HepG2 (cell line): ENCODE measurements around the gene ZNF235. TPM values are rescaled to one million over a fixed set of nuclear protein-coding genes. Genes with fewer than 3 reads are reported as not detected.

Source experiments
- ATAC-seq: fragments of 200-7000 bp; cut with Tn5 transposase; 3 replicates; pipeline ENCODE4 v1.9.1; 2020; ENCODE audit warnings: mild to moderate bottlenecking, moderate library complexity
- BruUV-seq: library from RNA; stranded (reverse); fragments of 400-500 nt; replicated peaks from 2 replicates; lab custom pipeline; 2021; lab: Mats Ljungman, UMichigan
- CTCF ChIA-PET: fragments of 300-600 bp; formaldehyde crosslinking; extraction: SDS; loops from one replicate; lab custom pipeline; 2021; ENCODE audit warnings: low total read pairs, inconsistent platforms, low intra/inter-chr PET ratio; lab: Yijun Ruan, JAX
- POLR2A ChIA-PET: fragments of 350-600 bp; sonication (Branson Sonifier 250); formaldehyde crosslinking; loops from one replicate; lab custom pipeline; 2020; ENCODE audit warnings: antibody characterized with exemption, inconsistent platforms; lab: Yijun Ruan, JAX
- DNase-seq: peaks from one replicate; pipeline ENCODE4 v3.0.0-alpha.2; 2015; ENCODE audit warnings: low spot score
- FAIRE-seq: peaks from 3 replicates; lab custom pipeline; 2011; peaks lifted over from hg19 to GRCh38; lab: Jason Lieb, UNC
- H2AFZ ChIP-seq: one replicate; pipeline ENCODE4 v1.6.1; 2011; ENCODE audit warnings: low read length, inconsistent platforms
- H3K27ac ChIP-seq: fragments of 300-600 bp; 3 replicates; pipeline ENCODE4 v1.8.0; 2011; ENCODE audit warnings: mixed run types, mild to moderate bottlenecking, mixed read lengths, low read length, inconsistent platforms; ENCODE audit not compliant: insufficient read depth; ENCODE audit errors: extremely low read length
- H3K27me3 ChIP-seq, 2 experiments: fragments of 200-600 bp in 1 of 2; 2 replicates in 1 of 2; 3 replicates in 1 of 2; pipeline versions ENCODE4 v1.6.0 to v1.8.0; 2011; ENCODE audit warnings: low read length in 2 of 2, mild to moderate bottlenecking in 2 of 2, moderate library complexity in 2 of 2, inconsistent platforms in 1 of 2; ENCODE audit not compliant: insufficient read depth in 2 of 2, control insufficient read depth in 1 of 2
- H3K36me3 ChIP-seq, 2 experiments: fragments of 200-600 bp in 1 of 2; replicated peaks in 1 of 2; 2 replicates in 1 of 2; 3 replicates in 1 of 2; pipeline versions ENCODE4 v1.5.1 to v1.8.0; 2011; ENCODE audit warnings: low read length in 2 of 2, inconsistent platforms in 1 of 2; ENCODE audit not compliant: insufficient read depth in 2 of 2, control insufficient read depth in 1 of 2
- H3K4me1 ChIP-seq: 2 replicates; pipeline ENCODE4 v1.5.1; 2012; ENCODE audit warnings: low read length, inconsistent platforms; ENCODE audit not compliant: insufficient read depth
- H3K4me2 ChIP-seq: 2 replicates; pipeline ENCODE4 v1.6.0; 2011; ENCODE audit warnings: low read depth, low read length, inconsistent platforms
- H3K4me3 ChIP-seq, 3 experiments: fragments of 200-600 bp in 1 of 3; sonication (generic), shearing (Covaris generic) in 1 of 3; replicated peaks in 1 of 3; 2 replicates each; pipeline ENCODE4 v1.5.1; 2011 to 2016; ENCODE audit warnings: low read length in 3 of 3, inconsistent platforms in 2 of 3, low read depth in 2 of 3, mild to moderate bottlenecking in 2 of 3, control low read depth in 1 of 3, mixed read lengths in 1 of 3; ENCODE audit not compliant: insufficient read depth in 1 of 3
- H3K79me2 ChIP-seq: one replicate; pipeline ENCODE4 v1.6.1; 2011; ENCODE audit warnings: low read length, inconsistent platforms; ENCODE audit not compliant: insufficient read depth
- H3K9ac ChIP-seq: 2 replicates; pipeline ENCODE4 v1.6.0; 2011; ENCODE audit warnings: mild to moderate bottlenecking, low read depth, low read length, inconsistent platforms; ENCODE audit not compliant: insufficient read depth
- H3K9me3 ChIP-seq: 2 replicates; pipeline ENCODE4 v1.5.1; 2012; ENCODE audit warnings: mild to moderate bottlenecking, low read length
- H4K20me1 ChIP-seq: 2 replicates; pipeline ENCODE4 v1.6.0; 2011; ENCODE audit warnings: inconsistent platforms, mild to moderate bottlenecking, low read length, moderate library complexity; ENCODE audit not compliant: insufficient read depth
- AGO1 ChIP-seq: fragments of 200-400 bp; formaldehyde crosslinking; IDR thresholded peaks from 2 replicates; pipeline ENCODE4 v1.6.1; 2017; ENCODE audit warnings: mild to moderate bottlenecking, low read depth, low read length, moderate library complexity; ENCODE audit not compliant: poor library complexity, severe bottlenecking
- PHF5A ChIP-seq: IDR thresholded peaks from one replicate; pipeline ENCODE4 v1.6.1; 2018; ENCODE audit warnings: low read depth, missing genetic modification reagents; ENCODE audit not compliant: unreplicated experiment
- SYNCRIP ChIP-seq: fragments of 200-400 bp; formaldehyde crosslinking; IDR thresholded peaks from 2 replicates; pipeline ENCODE4 v1.6.1; 2018; ENCODE audit warnings: mild to moderate bottlenecking, low read depth, low read length; ENCODE audit not compliant: insufficient read depth
- TCF7 ChIP-seq: sonication (generic); IDR thresholded peaks from 2 replicates; pipeline ENCODE4 v1.6.1; 2016; ENCODE audit warnings: antibody characterized with exemption, low read depth
- ZBTB34 ChIP-seq: sonication (generic); formaldehyde crosslinking; IDR thresholded peaks from 2 replicates; pipeline ENCODE4 v1.8.0; 2022; ENCODE audit warnings: mild to moderate bottlenecking, missing genetic modification reagents
- ZNF251 ChIP-seq: sonication (generic); formaldehyde crosslinking; IDR thresholded peaks from 2 replicates; pipeline ENCODE4 v1.9.0; 2021; ENCODE audit warnings: mild to moderate bottlenecking, missing genetic modification reagents
- WGBS: methylation state at CpG from one replicate; pipeline ENCODE4 v1.1.6; 2017; ENCODE audit warnings: low lambda C conversion rate; 5-methylcytosine and 5-hydroxymethylcytosine counted together
- in situ Hi-C: cut with HindIII; loops from 2 replicates; pipeline ENCODE4 v1.10.0; 2017; ENCODE audit warnings: low pct_unique_long_range_greater_than_20kb; ENCODE audit not compliant: extremely low pct_ligation_motif_present
- intact Hi-C: fragments of 100-400 bp; cut with micrococcal nuclease; formaldehyde crosslinking; loops from one replicate; pipeline ENCODE4 v1.10.0; 2022; ENCODE audit not compliant: unreplicated experiment
- polyA plus RNA-seq, 8 experiments: library from polyadenylated mRNA; depleted of rRNA in 3 of 8; stranded (reverse) in 7 of 8; unstranded in 1 of 8; fragments of >200 nt; fragmentation: Illumina TruSeq in 4 of 8; extraction: Trizol in 4 of 8; gene quantifications; 2 replicates each; pipeline versions ENCODE4 v1.2.1 to v1.2.3, GENCODE V29; 2011 to 2016; ENCODE audit warnings: low read depth in 4 of 8, missing spikeins in 1 of 8, mixed read lengths in 1 of 8; ENCODE audit not compliant: insufficient read depth in 1 of 8
- total RNA-seq, 5 experiments: library from RNA; depleted of rRNA; stranded (reverse); fragments of >200 nt; fragmentation: Illumina TruSeq; extraction: Trizol; gene quantifications; 2 replicates each; pipeline ENCODE4 v1.2.3, GENCODE V29; 2016; ENCODE audit warnings: low read depth in 1 of 5
- TF ChIP-seq, protein P1 (sequence below): sonication (generic); formaldehyde crosslinking; IDR thresholded peaks from 2 replicates; pipeline ENCODE4 v1.5.0; 2020; ENCODE audit warnings: mild to moderate bottlenecking, low read depth, missing genetic modification reagents, borderline replicate concordance
- TF ChIP-seq, protein P2 (sequence below): sonication (generic); formaldehyde crosslinking; IDR thresholded peaks from 2 replicates; pipeline ENCODE4 v1.4.0; 2020; ENCODE audit warnings: missing genetic modification reagents, mild to moderate bottlenecking, borderline replicate concordance
- TF ChIP-seq, protein P3 (sequence below): IDR thresholded peaks from 2 replicates; pipeline ENCODE4 v1.6.1; 2016; ENCODE audit warnings: mild to moderate bottlenecking

ZNF235 gene
- total and polyA plus RNA-seq, 2 of the 13 experiments (the other 11 are each of a cell fraction or from before 2014, with no cell fraction given): 4.8 to 5.5 TPM

DNA sequence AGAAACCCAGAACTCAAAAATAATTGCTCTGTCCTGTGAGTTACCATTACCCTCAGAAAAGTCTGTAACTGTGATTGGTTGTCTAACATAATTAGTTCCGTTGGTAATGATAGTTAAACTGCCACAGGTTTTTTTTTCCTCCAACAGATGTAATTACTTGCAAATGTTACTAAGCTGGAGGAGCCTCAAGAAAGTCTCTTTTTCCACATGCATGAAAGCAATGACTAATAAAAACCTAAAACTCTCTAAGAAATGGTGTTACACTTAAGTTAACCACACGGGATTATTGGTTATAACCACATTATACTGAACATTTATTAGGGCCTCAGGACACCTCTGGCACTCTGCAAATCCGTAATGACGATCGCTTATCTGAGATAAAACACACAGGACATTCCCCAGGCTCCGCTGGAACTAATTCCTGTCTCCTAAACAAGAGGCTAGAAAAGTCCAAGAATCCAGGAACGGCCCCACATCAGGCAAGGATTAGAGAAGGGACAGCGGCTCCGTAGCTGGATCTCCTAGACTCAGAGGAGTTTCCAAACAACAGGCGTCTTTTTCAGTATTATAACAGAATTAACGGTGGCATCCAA is 753 bp downstream of the ZNF235 start:
- in situ Hi-C loops: no loop called here
- TF ChIP-seq TCF7 (no peak), AGO1 (peak; percentile 6)
- peaks cover 17% of the 10 kb centered on the region for H3K4me1 ChIP-seq
- H3K27me3 ChIP-seq: no peaks in the 10 kb centered on the region; a peak in 1 of 5 replicates
- no peaks in the 10 kb centered on the region for H3K79me2 ChIP-seq
- peak overlapping the region; percentile 87 for H3K4me2 ChIP-seq
- CTCF ChIA-PET: no interaction called here
- peak overlapping the region; percentile 72 for H3K9ac ChIP-seq
- no peak overlapping the region for H3K27ac ChIP-seq
- H4K20me1 ChIP-seq: no peaks in the 10 kb centered on the region
- peak overlapping the region; percentile 68 for H2AFZ ChIP-seq
- peaks cover 7 to 9% of the 10 kb centered on the region in 2 experiments; a peak in 4 of 5 replicates for H3K36me3 ChIP-seq
- peak overlapping the region; percentile 74 to 94 (median 88) for H3K4me3 ChIP-seq
- DNase-seq (no peak), ATAC-seq (peak; percentile 69), FAIRE-seq (no peak)
- BruUV-seq: no TSS peak
- POLR2A ChIA-PET: interaction anchor here (1.2 to 1.5 kb wide), 3 partner anchors 44 to 97 kb away, joined by 4 to 7 read pairs (median 6); partner anchors contain the start of genes ZNF227 and ZNF233
- WGBS: 4% methylated on average over 11 of the region's 11 CpGs
- intact Hi-C loops: loop anchor here (2.0 to 10.0 kb wide), 2 partner anchors 49 to 99 kb away; no protein-coding TSS in a partner anchor
- no peaks in the 10 kb centered on the region for H3K9me3 ChIP-seq

DNA sequence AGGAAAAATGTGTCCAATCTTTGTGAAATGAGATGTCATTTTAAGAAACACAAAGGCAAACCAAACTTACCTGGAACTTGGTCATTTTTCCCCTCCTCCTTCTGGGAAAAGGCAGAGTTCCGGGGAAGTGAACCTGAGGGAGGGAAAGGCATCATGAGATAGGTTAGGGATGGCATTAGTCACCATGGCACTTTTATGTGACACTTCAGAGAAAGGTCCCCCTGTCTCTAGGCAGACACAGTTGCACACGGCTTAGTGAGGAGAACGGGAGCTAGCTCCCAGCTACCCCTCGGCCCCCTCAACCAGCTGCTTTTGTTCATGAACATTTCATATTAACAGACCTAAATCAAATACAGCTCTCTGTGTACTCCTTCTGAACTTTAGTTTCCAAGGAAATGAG is 1.5 kb downstream of the ZNF235 start:
- no TSS peak for BruUV-seq
- Histone ChIP-seq H3K79me2 (no peaks in the 10 kb centered on the region), H3K27ac (no peak overlapping the region), H3K4me2 (peak overlapping the region; percentile 87), H3K9ac (no peak overlapping the region), H2AFZ (no peak overlapping the region), H4K20me1 (no peaks in the 10 kb centered on the region), H3K27me3 (no peaks in the 10 kb centered on the region; a peak in 1 of 5 replicates), H3K9me3 (no peaks in the 10 kb centered on the region), H3K4me3 (peak overlapping the region in 1 of 3 experiments; percentile 88; a peak in 1 of 6 replicates), H3K36me3 (peaks cover 8 to 16% of the 10 kb centered on the region in 2 experiments; a peak in 4 of 5 replicates), H3K4me1 (peaks cover 17% of the 10 kb centered on the region)
- ChIA-PET CTCF (no interaction called here), POLR2A (no interaction called here)
- 67% methylated on average over 4 of the region's 4 CpGs for WGBS
- in situ Hi-C loops: no loop called here
- intact Hi-C loops: loop anchor here (10.0 kb wide), 1 partner anchor 99 kb away; no protein-coding TSS in a partner anchor
- no peak for ATAC-seq
- DNase-seq: no peak
- FAIRE-seq: no peak
- TF ChIP-seq, protein P1, sequence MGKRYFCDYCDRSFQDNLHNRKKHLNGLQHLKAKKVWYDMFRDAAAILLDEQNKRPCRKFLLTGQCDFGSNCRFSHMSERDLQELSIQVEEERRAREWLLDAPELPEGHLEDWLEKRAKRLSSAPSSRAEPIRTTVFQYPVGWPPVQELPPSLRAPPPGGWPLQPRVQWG (CRISPR knock-in tag): no peak
- TF ChIP-seq ZNF251 (CRISPR knock-in tag) (no peak), SYNCRIP (no peak), PHF5A (CRISPR knock-in tag) (no peak), ZBTB34 (no peak)
- TF ChIP-seq, protein P2, sequence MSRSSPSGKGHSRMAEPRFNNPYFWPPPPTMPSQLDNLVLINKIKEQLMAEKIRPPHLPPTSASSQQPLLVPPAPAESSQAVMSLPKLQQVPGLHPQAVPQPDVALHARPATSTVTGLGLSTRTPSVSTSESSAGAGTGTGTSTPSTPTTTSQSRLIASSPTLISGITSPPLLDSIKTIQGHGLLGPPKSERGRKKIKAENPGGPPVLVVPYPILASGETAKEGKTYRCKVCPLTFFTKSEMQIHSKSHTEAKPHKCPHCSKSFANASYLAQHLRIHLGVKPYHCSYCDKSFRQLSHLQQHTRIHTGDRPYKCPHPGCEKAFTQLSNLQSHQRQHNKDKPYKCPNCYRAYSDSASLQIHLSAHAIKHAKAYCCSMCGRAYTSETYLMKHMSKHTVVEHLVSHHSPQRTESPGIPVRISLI (CRISPR knock-in tag): no peak
- TF ChIP-seq, protein P3, sequence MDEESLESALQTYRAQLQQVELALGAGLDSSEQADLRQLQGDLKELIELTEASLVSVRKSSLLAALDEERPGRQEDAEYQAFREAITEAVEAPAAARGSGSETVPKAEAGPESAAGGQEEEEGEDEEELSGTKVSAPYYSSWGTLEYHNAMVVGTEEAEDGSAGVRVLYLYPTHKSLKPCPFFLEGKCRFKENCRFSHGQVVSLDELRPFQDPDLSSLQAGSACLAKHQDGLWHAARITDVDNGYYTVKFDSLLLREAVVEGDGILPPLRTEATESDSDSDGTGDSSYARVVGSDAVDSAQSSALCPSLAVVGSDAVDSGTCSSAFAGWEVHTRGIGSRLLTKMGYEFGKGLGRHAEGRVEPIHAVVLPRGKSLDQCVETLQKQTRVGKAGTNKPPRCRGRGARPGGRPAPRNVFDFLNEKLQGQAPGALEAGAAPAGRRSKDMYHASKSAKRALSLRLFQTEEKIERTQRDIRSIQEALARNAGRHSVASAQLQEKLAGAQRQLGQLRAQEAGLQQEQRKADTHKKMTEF (CRISPR knock-in tag): no peak
